ENCODE results near the gene PAX6. TPM values are rescaled to one million over a fixed set of nuclear protein-coding genes. Genes with fewer than 3 reads are reported as not detected.

PAX6 gene
- total and polyA plus RNA-seq, 2 of the 4 experiments (the other 2 are of a cell fraction), result not detected

GRCh38 chr11:31808721-31809540, 2.2 kb downstream of the PAX6 start:
- BruUV-seq (replicated peaks), result no TSS peak
- no peaks in the 10 kb centered on the region for H3K9me1 ChIP-seq (ENCODE audit: insufficient read depth, low read length)
- no peak overlapping the region for H2AFZ ChIP-seq (replicated peaks; ENCODE audit: low read length, poor library complexity)
- no peak overlapping the region for H3K4me2 ChIP-seq (ENCODE audit: low read depth, low read length)
- no peak overlapping the region for H4K8ac ChIP-seq (ENCODE audit: low read depth in 2 of 2, low read length in 2 of 2)
- ATAC-seq (ENCODE audit: low read depth), result no peak
- no peak overlapping the region for H2BK20ac ChIP-seq (ENCODE audit: low read depth, low read length)
- no peak overlapping the region for H3K56ac ChIP-seq (ENCODE audit: extremely low read depth, insufficient read depth, low read length)
- H3K4ac ChIP-seq (ENCODE audit: low read depth, low read length), result no peak overlapping the region
- no peaks in the 10 kb centered on the region; the same call in 1 of the 2 replicates for H3K4me1 ChIP-seq (ENCODE audit: control insufficient read depth, insufficient read depth, low read length)
- no peak overlapping the region for H3K27ac ChIP-seq (ENCODE audit: insufficient read depth, low read length)
- no peak overlapping the region for H2BK5ac ChIP-seq (ENCODE audit: low read depth, low read length, poor library complexity, severe bottlenecking)
- no peak overlapping the region for H2AK9ac ChIP-seq (replicated peaks; ENCODE audit: low read depth, low read length, poor library complexity)
- ChIA-PET CTCF (no interaction called here), POLR2A (ENCODE audit: unreplicated experiment) (no interaction called here)
- H4K91ac ChIP-seq (ENCODE audit: insufficient read depth, low read depth, low read length), result no peak overlapping the region
- no peak overlapping the region for H2BK15ac ChIP-seq (ENCODE audit: low read depth, low read length)
- dilution Hi-C loops (cut with HindIII; ENCODE audit: low sequenced_read_pairs, unreplicated experiment), result no loop called here
- 0% methylated on average over 4 of the region's 21 CpGs; no CpG with 5 or more reads in 1 of the 2 experiments for WGBS, 2 experiments (ENCODE audit: extremely low coverage in 2 of 2, insufficient read length in 1 of 2)
- TF ChIP-seq CEBPB (IDR thresholded peaks at IDR 0.05; ENCODE audit: low read depth, low read length), result no peak
- no peak for TF ChIP-seq RCOR1 (IDR thresholded peaks at IDR 0.05; ENCODE audit: insufficient replicate concordance, low read length)
- H3K27me3 ChIP-seq (ENCODE audit: control insufficient read depth, insufficient read depth, low read length), result peaks cover 99% of the 10 kb centered on the region
- H3K9ac ChIP-seq (ENCODE audit: low read depth, low read length), result no peak overlapping the region
- H2BK120ac ChIP-seq (ENCODE audit: low read depth, low read length), result no peak overlapping the region
- intact Hi-C loops (cut with micrococcal nuclease), result no loop called here
- H3K23ac ChIP-seq (ENCODE audit: low read depth, low read length), result no peak overlapping the region
- no peak overlapping the region for H3K4me3 ChIP-seq (ENCODE audit: insufficient read depth, low read depth, low read length)
- DNase-seq, result no peak
- H3K79me1 ChIP-seq (ENCODE audit: low read depth in 1 of 2, low read length in 2 of 2), result no peaks in the 10 kb centered on the region
- no peak overlapping the region for H3K14ac ChIP-seq (replicated peaks; ENCODE audit: low read depth, low read length)
- no peak overlapping the region for H3K18ac ChIP-seq (ENCODE audit: low read depth, low read length)
- peaks cover 15% of the 10 kb centered on the region for H4K20me1 ChIP-seq (ENCODE audit: insufficient read depth, low read length)
- no peaks in the 10 kb centered on the region for H3K36me3 ChIP-seq (ENCODE audit: control insufficient read depth, insufficient read depth, low read length)
- H2AK5ac ChIP-seq (ENCODE audit: low read depth, low read length), result no peak overlapping the region
- in situ Hi-C loops (cut with MboI; ENCODE audit: low sequenced_read_pairs), result no loop called here
- H3K9me3 ChIP-seq (ENCODE audit: control insufficient read depth, insufficient read depth, low read length), result peaks cover 18% of the 10 kb centered on the region
- H4K5ac ChIP-seq (ENCODE audit: low read depth, low read length), result no peak overlapping the region

Measured in IMR-90 (cell line).